Stimulated activated naive B cell treated with anti-CD40 and anti-IgM and Interleukin-4, amounts not matched to agents 10 μg/mL and 1 μg/mL and 100 μg/mL, for 72 hours (primary cell): ENCODE data around the gene HINT3.
"Not testable (repeated sequence)": the region's sequence is repeated elsewhere in the genome, so short reads cannot be mapped to it uniquely, and the experiment has no call there.

Source experiments
- ATAC-seq, 2 donors: fragments of 150-1000 bp; cut with Tn5 transposase; replicated peaks; 2 replicates each; pipeline ENCODE4 v1.10.0; 2021; ENCODE audit warnings: moderate library complexity in 1 of 2
- DNase-seq: peaks from one replicate; pipeline ENCODE4 v3.0.0; 2021
- H3K27ac Mint-ChIP-seq: one replicate; pipeline ENCODE4 v1.8.0; 2022; ENCODE audit warnings: mild to moderate bottlenecking, mixed read lengths
- H3K27me3 Mint-ChIP-seq, 2 donors: one replicate each; pipeline ENCODE4 v1.8.0; 2022; ENCODE audit warnings: mixed read lengths in 2 of 2
- H3K36me3 Mint-ChIP-seq, 2 donors: one replicate each; pipeline ENCODE4 v1.8.0; 2022; ENCODE audit warnings: mixed read lengths in 2 of 2, mild to moderate bottlenecking in 1 of 2
- H3K4me1 Mint-ChIP-seq, 2 donors: one replicate each; pipeline ENCODE4 v1.8.0; 2022; ENCODE audit warnings: mixed read lengths in 2 of 2, mild to moderate bottlenecking in 1 of 2
- H3K4me3 Mint-ChIP-seq, 2 donors: one replicate each; pipeline ENCODE4 v1.8.0; 2022; ENCODE audit warnings: mild to moderate bottlenecking in 2 of 2, mixed read lengths in 2 of 2, moderate library complexity in 1 of 2
- H3K9me3 Mint-ChIP-seq, 2 donors: one replicate each; pipeline ENCODE4 v1.8.0; 2022; ENCODE audit warnings: mixed read lengths in 2 of 2, mild to moderate bottlenecking in 1 of 2

Gene HINT3

GRCh38 chr6:125962900-125963497, 6.4 kb downstream of the HINT3 start:
- no peaks in the 10 kb centered on the region for H3K27me3 Mint-ChIP-seq
- H3K36me3 Mint-ChIP-seq: peaks cover 6 to 10% of the 10 kb centered on the region in 2 donors
- no peak overlapping the region for H3K27ac Mint-ChIP-seq
- ATAC-seq (no peak), DNase-seq (no peak)
- peaks cover 15 to 20% of the 10 kb centered on the region in 2 donors for H3K4me1 Mint-ChIP-seq
- no peak overlapping the region for H3K4me3 Mint-ChIP-seq
- H3K9me3 Mint-ChIP-seq: no peaks in the 10 kb centered on the region

DNA sequence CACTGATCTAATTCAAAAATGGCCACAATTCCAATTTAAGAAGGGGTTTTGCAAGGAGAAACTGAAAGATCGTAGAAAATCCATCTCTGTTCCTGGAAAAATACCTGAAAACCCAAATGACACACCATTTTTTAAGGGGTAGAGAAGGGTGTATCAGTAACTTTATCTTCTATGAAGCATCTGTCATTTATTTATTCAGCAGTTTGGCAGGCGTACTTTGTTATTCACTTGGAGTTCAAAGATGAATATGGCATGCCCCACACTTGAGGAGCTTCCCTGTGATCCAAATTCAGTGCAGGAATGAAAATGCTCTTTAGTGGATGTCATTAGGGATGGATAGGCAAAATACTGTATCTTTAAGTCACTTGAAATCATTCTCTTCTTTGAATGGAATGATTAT, 7.2 kb downstream of the HINT3 start:
- peaks cover 20 to 28% of the 10 kb centered on the region in 2 donors for H3K4me1 Mint-ChIP-seq

DNA sequence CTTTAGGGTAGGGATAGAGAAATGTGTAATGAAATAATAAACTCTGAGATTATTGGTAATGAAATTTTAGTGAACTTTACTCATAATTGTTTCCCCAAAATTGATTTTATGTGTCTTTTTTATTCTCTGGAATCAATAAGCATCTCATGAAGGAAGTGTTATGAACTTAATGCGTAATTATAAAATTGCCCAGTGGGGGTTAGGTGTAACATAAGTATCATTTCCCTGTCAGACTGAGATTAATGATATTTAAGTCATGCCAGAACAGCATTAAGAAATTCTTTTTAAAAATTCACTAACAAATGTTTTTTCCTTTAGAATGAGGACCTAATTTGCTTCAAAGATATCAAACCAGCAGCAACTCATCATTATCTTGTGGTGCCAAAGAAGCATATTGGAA, 10.0 kb downstream of the HINT3 start:
- Mint-ChIP-seq H3K4me1 (peaks cover 29 to 39% of the 10 kb centered on the region in 2 donors), H3K36me3 (peaks cover 20 to 28% of the 10 kb centered on the region in 2 donors), H3K27ac (no peak overlapping the region), H3K9me3 (no peaks in the 10 kb centered on the region), H3K4me3 (no peak overlapping the region), H3K27me3 (no peaks in the 10 kb centered on the region)
- DNase-seq: no peak
- ATAC-seq: no peak

More for the DNA sequence above, 7.2 kb downstream of the HINT3 start:
- ATAC-seq: no peak
- H3K36me3 Mint-ChIP-seq: peaks cover 11 to 18% of the 10 kb centered on the region in 2 donors
- no peak for DNase-seq
- no peak overlapping the region for H3K4me3 Mint-ChIP-seq
- peak overlapping the region; percentile 63 for H3K27ac Mint-ChIP-seq
- no peaks in the 10 kb centered on the region for H3K27me3 Mint-ChIP-seq
- no peaks in the 10 kb centered on the region for H3K9me3 Mint-ChIP-seq

GRCh38 chr6:125968493-125968892, 11.9 kb downstream of the HINT3 start:
- no peak overlapping the region for H3K4me3 Mint-ChIP-seq
- no peak for ATAC-seq
- no peaks in the 10 kb centered on the region for H3K27me3 Mint-ChIP-seq
- DNase-seq: no peak
- H3K36me3 Mint-ChIP-seq: peaks cover 22 to 28% of the 10 kb centered on the region in 2 donors
- peaks cover 20 to 31% of the 10 kb centered on the region in 2 donors for H3K4me1 Mint-ChIP-seq
- no peak overlapping the region for H3K27ac Mint-ChIP-seq
- no peaks in the 10 kb centered on the region for H3K9me3 Mint-ChIP-seq

DNA sequence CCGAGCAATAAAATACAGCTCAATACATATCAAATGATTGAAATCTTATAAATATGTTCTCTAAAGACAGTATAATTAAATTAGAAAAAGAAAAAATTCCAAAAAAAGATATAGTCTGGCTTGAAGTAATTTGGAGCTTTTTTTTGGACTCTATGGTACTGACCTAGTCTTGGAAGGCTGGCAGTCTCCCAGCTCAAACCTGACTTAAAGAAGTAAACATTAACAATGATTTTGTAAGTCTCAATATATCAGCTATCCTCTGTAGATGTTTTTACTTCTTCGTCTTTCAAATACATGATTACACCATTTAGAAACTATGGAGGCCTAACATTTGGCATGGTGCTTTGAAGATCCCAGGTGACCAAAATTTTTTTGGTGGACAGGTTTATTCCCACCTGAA, 14.2 kb downstream of the HINT3 start:
- peaks cover 17 to 26% of the 10 kb centered on the region in 2 donors for H3K4me1 Mint-ChIP-seq
- ATAC-seq (no peak), DNase-seq (no peak)
- no peaks in the 10 kb centered on the region for H3K9me3 Mint-ChIP-seq
- no peaks in the 10 kb centered on the region for H3K27me3 Mint-ChIP-seq
- no peak overlapping the region for H3K4me3 Mint-ChIP-seq
- no peak overlapping the region for H3K27ac Mint-ChIP-seq
- peaks cover 22 to 28% of the 10 kb centered on the region in 2 donors for H3K36me3 Mint-ChIP-seq

- H3K27me3 Mint-ChIP-seq, DNase-seq, H3K27ac Mint-ChIP-seq, H3K9me3 Mint-ChIP-seq, ATAC-seq, H3K4me3 Mint-ChIP-seq: not testable (repeated sequence)
- peaks cover 17 to 26% of the 10 kb centered on the region in 2 donors for H3K4me1 Mint-ChIP-seq
- H3K36me3 Mint-ChIP-seq: peaks cover 18 to 27% of the 10 kb centered on the region in 2 donors
Measured at GRCh38 chr6:125972478-125972877, 15.9 kb downstream of the HINT3 start.

DNA sequence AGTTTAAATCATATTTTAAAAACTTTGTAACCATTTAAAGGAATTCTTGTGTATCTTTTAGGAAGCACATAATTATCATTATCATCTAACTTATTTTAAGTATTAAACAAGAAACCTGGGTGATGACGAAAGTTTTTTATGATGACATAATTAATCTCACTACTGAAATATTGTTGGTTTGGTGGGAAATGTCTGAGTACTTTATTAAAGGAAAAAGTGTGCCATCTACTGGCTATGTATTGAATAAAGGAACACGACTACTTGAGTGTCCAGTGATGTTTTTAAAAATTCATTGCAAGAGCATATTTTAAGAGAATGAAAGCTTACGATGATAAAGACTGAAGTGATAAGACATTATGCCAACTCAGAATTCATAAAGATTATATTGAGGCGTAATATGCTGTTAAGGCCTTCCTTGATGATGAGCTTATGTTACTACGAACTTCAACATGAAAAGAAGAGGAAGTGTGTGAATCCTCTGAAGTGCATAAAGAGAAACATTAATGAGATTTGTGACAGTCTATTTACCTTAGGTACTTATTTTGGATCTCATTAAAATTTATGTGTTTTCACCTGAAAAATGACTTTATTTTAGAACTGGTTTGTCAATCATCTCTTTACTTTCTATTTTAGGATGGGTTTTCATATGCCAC, 17.8 kb downstream of the HINT3 start:
- no peak for DNase-seq
- peak; percentile 61 to 76 for ATAC-seq
- Mint-ChIP-seq H3K27ac (no peak overlapping the region), H3K36me3 (peaks cover 5 to 13% of the 10 kb centered on the region in 2 donors), H3K9me3 (no peaks in the 10 kb centered on the region), H3K4me1 (peaks cover 6 to 11% of the 10 kb centered on the region in 2 donors), H3K27me3 (no peaks in the 10 kb centered on the region), H3K4me3 (no peak overlapping the region)

- Mint-ChIP-seq H3K36me3 (peaks cover 0 to 9% of the 10 kb centered on the region in 2 donors), H3K4me3 (no peak overlapping the region), H3K27me3 (no peaks in the 10 kb centered on the region), H3K9me3 (no peaks in the 10 kb centered on the region), H3K27ac (no peak overlapping the region), H3K4me1 (peaks cover 2 to 5% of the 10 kb centered on the region in 2 donors)
- no peak for ATAC-seq
- DNase-seq: no peak
Measured at GRCh38 chr6:125979101-125979500, 22.5 kb downstream of the HINT3 start.

DNA sequence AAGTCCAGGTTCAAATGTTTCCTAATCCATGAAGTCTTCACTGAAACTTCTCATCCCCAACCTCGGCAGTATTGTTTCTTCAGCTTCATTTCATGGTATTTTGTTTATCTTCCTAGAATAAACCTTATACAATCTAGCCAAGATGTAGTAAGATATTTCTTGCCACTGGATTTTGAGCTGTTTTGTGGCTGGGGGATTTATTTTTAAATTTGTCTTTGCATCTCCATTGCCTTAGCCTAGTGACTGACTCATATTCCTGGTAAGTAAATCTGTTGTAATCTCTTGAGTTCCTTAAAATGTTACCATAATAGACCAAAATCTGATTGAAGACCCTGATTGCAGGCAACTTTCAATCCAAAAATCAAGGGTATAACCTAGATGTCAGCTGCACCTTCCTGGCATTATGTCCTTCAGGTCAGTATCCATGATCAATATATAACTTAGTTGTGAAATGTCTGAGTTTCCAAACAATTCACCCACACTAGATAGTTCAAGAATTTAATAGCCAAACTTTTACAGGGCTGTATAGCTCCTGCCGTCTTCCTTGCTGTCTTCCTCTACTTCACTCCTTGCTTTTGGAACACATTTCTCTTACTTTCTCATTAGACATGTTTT, 25.1 kb downstream of the HINT3 start:
- H3K4me1 Mint-ChIP-seq: no peaks in the 10 kb centered on the region
- no peaks in the 10 kb centered on the region for H3K9me3 Mint-ChIP-seq
- no peak overlapping the region for H3K4me3 Mint-ChIP-seq
- ATAC-seq: no peak
- H3K27me3 Mint-ChIP-seq: no peaks in the 10 kb centered on the region
- DNase-seq: no peak
- peaks cover 0 to 9% of the 10 kb centered on the region in 2 donors for H3K36me3 Mint-ChIP-seq
- H3K27ac Mint-ChIP-seq: no peak overlapping the region

DNA sequence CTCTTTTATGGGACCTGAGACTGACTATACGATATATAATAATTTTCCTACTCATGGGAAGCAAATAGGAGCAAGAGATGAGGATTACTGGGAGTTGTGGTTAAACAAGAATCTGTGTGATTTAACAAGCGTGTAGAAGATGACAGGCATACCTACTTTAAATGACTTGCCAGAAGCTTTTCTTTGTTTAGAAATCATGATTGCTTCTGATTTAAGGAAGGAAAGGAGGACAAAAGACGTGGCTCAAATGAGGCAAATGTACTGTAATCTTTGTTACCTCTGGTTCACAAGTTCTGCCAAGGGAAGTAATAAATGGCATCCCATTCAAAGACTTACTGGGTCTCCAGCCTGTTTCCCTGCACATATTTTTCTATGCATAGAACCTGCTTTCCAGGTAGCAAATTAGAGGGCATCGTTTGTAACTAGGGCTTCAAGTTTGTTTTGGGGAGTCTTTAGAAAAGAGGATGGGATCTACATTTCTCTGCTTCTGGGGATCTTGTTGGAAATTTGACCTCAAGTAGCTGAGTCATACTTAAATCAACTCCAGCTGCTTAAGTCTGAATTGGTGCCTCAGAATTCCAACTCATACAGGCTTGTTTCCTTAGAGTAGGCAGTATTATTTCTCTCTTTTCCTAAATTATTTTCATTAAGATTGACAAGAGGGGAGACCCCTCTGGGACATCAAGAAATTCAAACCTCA, 26.8 kb downstream of the HINT3 start:
- peaks cover 0 to 4% of the 10 kb centered on the region in 2 donors for H3K36me3 Mint-ChIP-seq
- DNase-seq (no peak), ATAC-seq (no peak)
- no peaks in the 10 kb centered on the region for H3K27me3 Mint-ChIP-seq
- H3K9me3 Mint-ChIP-seq: no peaks in the 10 kb centered on the region
- H3K4me1 Mint-ChIP-seq: no peaks in the 10 kb centered on the region
- H3K27ac Mint-ChIP-seq: no peak overlapping the region
- no peak overlapping the region for H3K4me3 Mint-ChIP-seq

DNA sequence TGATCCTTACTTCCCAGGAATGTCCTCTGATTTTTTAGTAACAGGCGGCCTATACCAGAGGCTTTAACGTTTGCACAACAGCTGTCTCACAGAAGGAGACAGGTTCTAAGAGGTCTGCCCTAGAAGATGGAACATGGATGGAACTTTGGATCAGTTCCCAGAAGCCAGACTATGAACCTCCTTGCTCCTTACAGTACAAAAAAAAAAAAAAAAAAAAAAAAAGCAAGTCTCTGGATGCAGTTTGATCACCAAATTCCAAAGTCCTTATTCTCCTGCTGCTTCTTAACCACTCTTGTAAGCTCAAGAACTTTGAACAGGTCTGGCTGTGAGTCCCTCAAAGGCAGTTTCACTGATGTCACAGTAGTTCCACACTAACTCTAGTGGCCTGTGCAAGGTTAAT, 27.7 kb downstream of the HINT3 start:
- Mint-ChIP-seq H3K27me3 (no peaks in the 10 kb centered on the region), H3K27ac (no peak overlapping the region), H3K4me3 (no peak overlapping the region), H3K9me3 (no peaks in the 10 kb centered on the region), H3K36me3 (no peaks in the 10 kb centered on the region), H3K4me1 (no peaks in the 10 kb centered on the region)
- ATAC-seq: no peak
- DNase-seq: no peak

DNA sequence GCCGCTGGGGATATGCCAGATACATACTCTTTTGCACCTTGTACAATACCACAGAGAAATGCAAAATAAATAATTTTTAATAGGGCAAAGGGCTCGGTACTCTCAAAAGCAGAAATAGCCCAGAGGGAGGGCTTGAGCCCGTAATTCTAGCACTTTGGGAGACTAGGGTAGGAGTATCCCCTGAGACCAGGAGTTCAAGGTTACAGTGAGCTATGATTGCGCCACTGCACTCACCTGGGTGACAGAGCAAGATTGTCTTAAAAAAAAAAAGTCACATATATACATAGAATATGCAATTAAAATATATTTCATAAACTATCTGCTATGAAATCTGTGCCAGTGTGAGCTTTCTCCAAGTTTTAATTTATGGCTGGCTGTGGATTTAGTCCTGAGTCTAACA, 29.0 kb downstream of the HINT3 start:
- ATAC-seq (no peak), DNase-seq (no peak)
- no peaks in the 10 kb centered on the region for H3K9me3 Mint-ChIP-seq
- H3K27me3 Mint-ChIP-seq: no peaks in the 10 kb centered on the region
- no peaks in the 10 kb centered on the region for H3K36me3 Mint-ChIP-seq
- no peak overlapping the region for H3K27ac Mint-ChIP-seq
- H3K4me1 Mint-ChIP-seq: no peaks in the 10 kb centered on the region
- no peak overlapping the region for H3K4me3 Mint-ChIP-seq

GRCh38 chr6:125985979-125986300, 29.4 kb downstream of the HINT3 start:
- DNase-seq (no peak), ATAC-seq (no peak)
- H3K36me3 Mint-ChIP-seq: no peaks in the 10 kb centered on the region
- no peaks in the 10 kb centered on the region for H3K27me3 Mint-ChIP-seq
- no peaks in the 10 kb centered on the region for H3K9me3 Mint-ChIP-seq
- H3K4me1 Mint-ChIP-seq: no peaks in the 10 kb centered on the region
- no peak overlapping the region for H3K27ac Mint-ChIP-seq
- H3K4me3 Mint-ChIP-seq: no peak overlapping the region

GRCh38 chr6:125986301-125987025, 29.9 kb downstream of the HINT3 start, which contains the start of gene TRMT11:
TSS of gene TRMT11 (plus strand) at chr6:125986540. CDS start at chr6:125986551, 11 bp downstream.
- Mint-ChIP-seq H3K36me3 (no peaks in the 10 kb centered on the region), H3K27me3 (no peaks in the 10 kb centered on the region), H3K4me3 (no peak within 1 kb of the TSS), H3K4me1 (no peaks in the 10 kb centered on the region), H3K27ac (no peak within 1 kb of the TSS), H3K9me3 (no peaks in the 10 kb centered on the region)
- peak; percentile 84 for DNase-seq
- ATAC-seq: peak; percentile 99
